ENCODE measurements around the gene EPHA6.

DNA sequence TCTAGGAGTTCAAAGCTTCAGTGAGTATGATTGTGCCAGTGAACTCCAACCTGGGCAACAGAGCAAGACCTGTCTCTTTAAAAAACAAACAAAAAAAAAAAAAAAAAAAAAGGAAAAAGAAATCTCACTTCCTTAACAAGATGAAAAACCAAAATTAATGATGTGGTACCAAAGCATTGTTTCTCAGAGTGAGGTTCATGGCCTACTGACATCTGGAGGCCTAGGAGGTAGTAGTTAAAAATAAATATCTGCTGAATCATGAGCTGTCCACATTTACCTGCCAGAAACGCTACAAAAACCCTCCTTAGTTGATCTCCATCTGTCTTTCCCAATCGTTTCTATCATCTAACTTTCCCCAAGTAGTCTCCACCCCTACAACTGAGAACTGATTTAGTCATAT, 51.2 kb downstream of the EPHA6 start:
- TF ChIP-seq EP300 (IDR thresholded peaks at IDR 0.05) (no peak), POLR2A (IDR thresholded peaks at IDR 0.05) (no peak)
- TF ChIP-seq, protein P1, sequence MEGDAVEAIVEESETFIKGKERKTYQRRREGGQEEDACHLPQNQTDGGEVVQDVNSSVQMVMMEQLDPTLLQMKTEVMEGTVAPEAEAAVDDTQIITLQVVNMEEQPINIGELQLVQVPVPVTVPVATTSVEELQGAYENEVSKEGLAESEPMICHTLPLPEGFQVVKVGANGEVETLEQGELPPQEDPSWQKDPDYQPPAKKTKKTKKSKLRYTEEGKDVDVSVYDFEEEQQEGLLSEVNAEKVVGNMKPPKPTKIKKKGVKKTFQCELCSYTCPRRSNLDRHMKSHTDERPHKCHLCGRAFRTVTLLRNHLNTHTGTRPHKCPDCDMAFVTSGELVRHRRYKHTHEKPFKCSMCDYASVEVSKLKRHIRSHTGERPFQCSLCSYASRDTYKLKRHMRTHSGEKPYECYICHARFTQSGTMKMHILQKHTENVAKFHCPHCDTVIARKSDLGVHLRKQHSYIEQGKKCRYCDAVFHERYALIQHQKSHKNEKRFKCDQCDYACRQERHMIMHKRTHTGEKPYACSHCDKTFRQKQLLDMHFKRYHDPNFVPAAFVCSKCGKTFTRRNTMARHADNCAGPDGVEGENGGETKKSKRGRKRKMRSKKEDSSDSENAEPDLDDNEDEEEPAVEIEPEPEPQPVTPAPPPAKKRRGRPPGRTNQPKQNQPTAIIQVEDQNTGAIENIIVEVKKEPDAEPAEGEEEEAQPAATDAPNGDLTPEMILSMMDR (IDR thresholded peaks at IDR 0.05) = no peak
